Smooth muscle cell of the brain vasculature (primary cell): ENCODE measurements around the gene RUSC1.
"Not testable (repeated sequence)": the region's sequence is repeated elsewhere in the genome, so short reads cannot be mapped to it uniquely, and the experiment has no call there.

Source experiments
- DNase-seq: peaks from one replicate; pipeline ENCODE4 v3.0.0-alpha.2; 2012; ENCODE audit warnings: low read depth, low spot score

The RUSC1 gene, protein sequence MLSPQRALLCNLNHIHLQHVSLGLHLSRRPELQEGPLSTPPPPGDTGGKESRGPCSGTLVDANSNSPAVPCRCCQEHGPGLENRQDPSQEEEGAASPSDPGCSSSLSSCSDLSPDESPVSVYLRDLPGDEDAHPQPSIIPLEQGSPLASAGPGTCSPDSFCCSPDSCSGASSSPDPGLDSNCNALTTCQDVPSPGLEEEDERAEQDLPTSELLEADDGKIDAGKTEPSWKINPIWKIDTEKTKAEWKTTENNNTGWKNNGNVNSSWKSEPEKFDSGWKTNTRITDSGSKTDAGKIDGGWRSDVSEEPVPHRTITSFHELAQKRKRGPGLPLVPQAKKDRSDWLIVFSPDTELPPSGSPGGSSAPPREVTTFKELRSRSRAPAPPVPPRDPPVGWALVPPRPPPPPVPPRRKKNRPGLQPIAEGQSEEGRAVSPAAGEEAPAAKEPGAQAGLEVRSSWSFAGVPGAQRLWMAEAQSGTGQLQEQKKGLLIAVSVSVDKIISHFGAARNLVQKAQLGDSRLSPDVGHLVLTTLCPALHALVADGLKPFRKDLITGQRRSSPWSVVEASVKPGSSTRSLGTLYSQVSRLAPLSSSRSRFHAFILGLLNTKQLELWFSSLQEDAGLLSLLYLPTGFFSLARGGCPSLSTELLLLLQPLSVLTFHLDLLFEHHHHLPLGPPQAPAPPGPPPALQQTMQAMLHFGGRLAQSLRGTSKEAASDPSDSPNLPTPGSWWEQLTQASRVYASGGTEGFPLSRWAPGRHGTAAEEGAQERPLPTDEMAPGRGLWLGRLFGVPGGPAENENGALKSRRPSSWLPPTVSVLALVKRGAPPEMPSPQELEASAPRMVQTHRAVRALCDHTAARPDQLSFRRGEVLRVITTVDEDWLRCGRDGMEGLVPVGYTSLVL

DNA sequence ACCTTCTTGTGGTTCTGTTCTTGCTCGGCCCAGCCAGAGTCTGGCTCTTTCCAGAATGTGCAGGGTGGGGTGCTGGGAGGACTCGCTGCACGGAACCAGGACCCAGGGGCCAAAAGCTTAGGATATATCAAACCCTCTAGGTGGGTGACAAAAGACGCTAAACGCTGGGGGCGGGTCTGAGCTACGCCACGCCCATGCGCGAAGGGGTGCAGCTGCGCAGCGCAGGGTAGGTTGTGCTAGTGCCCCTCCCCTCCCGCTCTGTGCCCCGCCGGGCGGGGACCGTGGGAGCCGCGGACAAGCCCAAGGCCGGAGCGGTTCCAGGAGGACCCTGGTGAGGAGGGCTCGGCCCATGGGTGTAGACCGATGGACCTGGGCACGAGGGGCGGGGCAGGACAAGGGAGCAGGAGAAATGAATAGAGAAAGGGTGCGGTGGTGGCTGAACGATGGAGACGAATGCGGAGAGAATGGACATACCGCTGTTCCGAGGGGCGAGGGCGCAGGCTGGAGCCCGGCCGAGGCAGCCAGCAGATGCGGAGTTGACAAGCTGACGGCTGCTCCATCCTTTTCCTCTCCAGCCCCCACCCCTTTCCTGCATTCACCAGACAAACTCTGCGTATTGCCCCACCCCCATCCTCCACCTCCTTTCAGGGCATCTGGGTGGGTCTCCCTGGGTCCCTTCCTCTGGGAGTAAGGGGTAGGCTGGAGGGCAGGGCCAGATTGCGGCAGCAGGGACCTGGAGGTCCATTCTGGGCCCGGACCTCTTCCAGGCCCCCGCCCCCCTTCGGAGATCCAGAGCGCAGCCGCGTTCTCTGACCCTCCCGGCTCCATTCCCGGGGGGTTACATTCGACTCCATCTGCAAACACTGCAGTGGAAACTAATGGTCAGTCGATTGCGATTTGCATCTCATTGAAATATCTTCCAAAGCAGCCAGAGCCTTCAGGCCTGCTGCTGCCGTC lies at the start of gene RUSC1:
Gene RUSC1 (plus strand): TSS at position 234 of the 957 bp plus-strand sequence. CDS start 880 bp downstream, outside the sequence.
- DNase-seq = no peak

DNA sequence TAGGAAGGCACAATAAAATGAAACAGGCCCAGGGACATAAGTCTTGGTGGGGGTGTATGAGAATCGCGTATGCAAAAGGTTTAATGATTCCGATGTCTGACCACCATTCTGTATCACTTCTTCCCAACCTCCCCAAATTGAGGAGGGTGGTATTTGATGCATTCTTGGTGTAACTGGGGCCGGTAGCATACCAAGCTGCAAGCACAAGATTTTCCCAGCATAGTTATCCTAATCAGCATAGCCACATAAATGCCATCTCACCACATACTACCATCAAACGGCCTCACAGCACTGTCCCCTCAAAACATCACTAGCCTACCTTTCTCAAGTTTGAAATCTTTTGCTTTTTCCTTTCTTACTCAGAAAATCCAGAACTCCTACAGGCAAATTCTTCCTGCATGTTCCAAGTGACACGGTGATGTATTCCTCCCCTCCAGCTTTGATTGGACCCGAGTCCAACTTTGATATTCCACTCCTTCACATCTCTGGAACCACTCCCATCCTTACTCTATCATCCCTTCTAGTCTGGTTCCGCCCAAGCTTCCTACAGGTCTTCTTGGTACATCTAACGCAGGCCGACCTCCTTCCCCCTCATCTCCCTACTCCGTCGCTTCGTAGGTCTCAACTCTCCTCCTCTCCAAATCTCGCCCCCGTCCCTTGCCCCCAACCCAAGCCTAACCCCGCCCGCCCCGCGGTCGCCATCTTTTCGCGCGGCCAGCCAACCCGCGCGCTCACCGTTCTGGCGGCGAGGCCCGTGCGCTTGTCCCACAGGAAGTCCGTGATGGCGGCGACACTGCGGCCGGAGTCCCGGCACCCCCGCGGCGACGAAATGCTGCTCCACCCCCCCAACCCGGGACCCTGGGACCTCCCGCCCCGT lies 48.0 kb upstream of the RUSC1 start:
- no peak for DNase-seq

DNA sequence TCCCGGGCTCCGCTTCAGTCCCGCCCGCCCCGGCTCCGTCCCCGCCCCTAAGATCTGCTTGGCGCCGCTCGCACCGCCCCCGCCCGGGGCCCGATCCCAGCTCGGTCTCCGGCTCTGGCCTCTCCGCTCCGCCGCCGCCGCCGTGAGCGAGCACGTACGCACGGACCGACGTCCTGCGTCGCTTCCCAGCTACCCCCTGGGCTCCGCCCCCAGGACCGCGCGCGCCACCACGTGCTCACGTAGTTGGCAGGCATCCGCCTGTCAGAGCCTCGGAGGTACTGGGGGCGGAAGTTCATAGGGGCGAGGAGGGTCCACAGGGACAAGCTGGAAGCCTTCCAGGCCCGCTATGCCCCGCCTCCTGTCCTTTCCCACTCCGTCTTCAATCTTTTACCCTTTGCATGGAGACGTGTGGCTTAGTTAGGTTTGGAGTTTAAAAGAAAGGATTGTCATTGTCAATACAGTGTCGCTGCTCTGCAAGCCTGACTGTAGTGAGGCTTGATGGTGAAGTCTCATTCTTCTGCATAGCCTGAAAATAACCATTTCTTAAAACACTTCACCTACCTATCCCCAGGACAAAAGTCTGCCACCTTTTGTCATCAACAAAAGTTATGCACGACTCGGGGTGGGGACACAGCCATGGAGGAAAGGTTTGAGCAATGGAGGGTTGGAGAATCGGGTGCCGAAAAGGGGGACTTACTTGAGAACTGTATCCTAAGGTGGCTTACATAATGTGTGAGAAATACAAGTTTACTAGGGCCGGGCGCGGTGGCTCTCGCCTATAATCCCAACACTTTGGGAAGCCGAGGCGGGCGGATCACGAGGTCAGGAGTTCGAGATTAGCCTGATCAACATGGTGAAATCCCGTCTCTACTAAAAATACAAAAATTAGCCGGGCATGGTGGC lies 47.1 kb upstream of the RUSC1 start, which contains the start of gene CLK2:
Gene CLK2 (minus strand): TSS at position 162 of the 903 bp plus-strand sequence. CDS start 2,527 bp downstream, outside the sequence.
- peak; percentile 81 for DNase-seq

DNA sequence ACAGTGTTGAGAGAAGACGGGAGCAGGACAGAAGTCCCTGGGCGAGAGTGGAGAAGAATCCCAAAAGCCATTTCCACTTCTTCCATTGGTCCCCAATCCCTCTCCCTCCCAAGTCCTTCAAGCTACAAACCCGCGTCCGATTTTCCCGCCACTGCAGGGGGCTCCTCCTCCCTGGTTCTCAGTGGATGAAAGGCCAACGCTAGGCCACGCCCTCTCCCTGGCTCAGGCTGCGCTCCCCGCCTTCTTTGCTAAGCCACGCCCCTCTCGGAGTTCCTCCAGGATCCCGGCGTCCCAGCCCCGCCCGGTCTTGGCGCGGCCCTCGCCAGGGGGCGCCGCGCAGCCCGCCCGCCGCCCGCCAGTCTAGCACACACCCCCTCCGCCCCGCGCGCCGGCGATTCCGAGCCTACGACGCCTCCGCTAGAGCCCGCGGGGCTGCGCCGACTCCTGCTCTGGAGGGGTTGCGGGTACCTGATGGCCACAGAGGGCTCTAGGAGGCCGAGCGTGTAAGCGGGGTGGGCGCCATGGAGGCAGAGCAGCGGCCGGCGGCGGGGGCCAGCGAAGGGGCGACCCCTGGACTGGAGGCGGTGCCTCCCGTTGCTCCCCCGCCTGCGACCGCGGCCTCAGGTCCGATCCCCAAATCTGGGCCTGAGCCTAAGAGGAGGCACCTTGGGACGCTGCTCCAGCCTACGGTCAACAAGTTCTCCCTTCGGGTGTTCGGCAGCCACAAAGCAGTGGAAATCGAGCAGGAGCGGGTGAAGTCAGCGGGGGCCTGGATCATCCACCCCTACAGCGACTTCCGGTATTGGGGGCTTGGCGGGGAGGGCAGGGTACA lies 43.4 kb upstream of the RUSC1 start, which contains the start of gene HCN3:
Gene HCN3 (plus strand): TSS at position 394 of the 832 bp plus-strand sequence. CDS start 128 bp downstream, at position 522.
- peak; percentile 90 for DNase-seq

DNA sequence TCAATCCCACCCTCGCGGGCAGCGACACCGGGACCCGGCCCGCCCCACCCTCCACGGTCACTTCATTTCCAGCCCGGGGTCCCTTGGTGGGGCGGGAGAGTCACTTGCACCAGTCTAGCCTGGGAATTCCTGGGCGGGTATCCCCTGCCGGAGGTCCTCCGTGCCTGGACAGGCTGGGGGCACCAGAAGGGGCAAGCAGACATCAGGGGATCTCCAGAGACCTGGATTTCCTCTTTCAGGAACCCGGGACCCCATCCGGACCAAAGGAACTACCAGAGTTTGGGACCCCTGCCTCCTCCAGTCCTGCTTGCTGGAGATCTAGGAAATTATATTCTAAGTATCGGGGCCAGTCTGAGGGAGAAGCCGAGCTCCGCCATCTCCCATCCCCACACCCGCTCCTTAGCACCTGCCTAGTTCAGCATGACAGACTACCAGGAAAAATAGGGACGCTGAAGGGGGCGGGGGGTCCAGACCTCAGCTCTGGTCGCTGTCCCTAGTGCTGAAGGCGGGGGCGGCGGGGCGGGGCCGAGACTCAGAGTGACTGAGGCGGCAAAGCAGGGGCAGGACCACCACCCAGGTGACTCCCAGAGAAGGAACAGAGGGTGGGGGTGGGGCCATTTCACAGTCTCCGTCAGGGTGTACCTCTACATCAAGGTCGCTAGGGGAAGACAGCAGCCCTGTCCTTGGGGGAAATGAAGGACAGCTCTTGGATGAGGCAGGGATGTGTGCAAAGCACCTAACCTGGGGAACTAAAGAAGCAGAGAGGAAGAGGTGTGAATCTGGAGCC lies 42.6 kb upstream of the RUSC1 start:
- no peak for DNase-seq

DNA sequence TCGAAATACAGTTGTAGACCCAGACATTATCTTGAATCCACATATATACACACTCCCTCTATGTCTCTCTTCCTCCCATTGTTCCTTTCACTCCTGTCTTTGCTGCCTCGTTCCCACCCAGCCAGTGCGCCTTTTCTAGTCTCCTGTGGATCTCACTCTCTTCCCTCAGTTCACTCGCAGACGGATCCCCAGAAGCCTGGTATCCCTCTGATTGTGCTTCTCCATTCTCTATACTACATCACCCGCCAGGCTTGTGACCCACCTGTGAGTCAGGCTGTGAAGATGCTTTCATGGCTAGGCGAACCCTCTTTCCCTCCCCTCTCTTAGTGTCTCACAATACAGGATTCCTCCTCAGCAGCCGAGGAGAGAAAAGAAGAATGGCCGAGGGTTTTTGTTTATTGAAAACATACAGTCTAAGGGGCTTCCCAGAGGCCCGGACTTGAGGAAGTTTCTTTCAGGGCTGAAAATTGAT lies 42.0 kb upstream of the RUSC1 start:
- no peak for DNase-seq

DNA sequence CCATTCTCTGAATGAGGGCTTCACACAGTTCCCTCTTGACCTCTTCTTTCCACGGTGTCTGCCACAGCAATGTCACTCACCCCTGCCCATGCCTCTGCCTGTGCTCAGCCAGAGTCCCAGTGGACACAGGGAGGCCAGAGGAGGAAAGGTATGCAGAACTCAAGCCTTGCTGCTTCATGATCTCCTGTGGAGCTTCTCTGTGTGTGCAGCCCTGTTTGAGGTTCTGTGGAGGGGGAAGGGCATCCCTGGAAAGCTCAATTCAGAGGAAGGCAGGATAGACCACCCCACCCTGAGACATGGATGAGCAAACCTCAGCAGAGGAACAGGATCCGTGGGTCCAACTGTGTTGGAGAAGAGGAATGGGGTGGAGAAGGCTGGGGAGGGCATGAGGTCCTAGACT lies 41.4 kb upstream of the RUSC1 start:
- DNase-seq = no peak

DNA sequence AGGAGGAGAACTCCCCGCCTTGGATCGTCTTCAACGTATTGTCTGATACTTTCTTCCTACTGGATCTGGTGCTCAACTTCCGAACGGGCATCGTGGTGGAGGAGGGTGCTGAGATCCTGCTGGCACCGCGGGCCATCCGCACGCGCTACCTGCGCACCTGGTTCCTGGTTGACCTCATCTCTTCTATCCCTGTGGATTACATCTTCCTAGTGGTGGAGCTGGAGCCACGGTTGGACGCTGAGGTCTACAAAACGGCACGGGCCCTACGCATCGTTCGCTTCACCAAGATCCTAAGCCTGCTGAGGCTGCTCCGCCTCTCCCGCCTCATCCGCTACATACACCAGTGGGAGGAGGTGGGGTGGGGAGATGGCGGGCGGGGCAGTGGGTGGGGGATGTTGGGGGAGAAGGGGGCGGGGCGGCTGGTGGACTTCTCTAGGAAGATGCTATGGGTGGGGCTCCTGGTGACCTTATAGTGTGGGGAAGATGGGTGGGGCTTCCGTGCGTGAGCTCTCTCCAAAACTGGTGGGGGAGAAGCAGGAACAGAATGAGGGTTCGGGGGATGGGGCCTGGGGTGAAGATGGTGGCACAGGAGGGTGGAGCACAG lies 38.1 kb upstream of the RUSC1 start:
- DNase-seq = no peak

DNA sequence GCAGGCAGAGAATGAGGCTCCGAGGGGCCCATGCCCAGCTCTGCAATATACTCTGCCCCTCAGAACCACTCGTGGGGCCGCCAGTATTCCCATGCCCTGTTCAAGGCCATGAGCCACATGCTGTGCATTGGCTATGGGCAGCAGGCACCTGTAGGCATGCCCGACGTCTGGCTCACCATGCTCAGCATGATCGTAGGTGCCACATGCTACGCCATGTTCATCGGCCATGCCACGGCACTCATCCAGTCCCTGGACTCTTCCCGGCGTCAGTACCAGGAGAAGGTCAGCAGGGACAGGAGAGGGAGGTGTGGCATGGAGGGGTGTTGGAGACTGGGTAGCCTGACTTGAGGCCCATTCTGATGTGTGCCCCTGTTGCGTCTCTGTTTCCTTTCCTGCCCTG lies 36.2 kb upstream of the RUSC1 start:
- no peak for DNase-seq

DNA sequence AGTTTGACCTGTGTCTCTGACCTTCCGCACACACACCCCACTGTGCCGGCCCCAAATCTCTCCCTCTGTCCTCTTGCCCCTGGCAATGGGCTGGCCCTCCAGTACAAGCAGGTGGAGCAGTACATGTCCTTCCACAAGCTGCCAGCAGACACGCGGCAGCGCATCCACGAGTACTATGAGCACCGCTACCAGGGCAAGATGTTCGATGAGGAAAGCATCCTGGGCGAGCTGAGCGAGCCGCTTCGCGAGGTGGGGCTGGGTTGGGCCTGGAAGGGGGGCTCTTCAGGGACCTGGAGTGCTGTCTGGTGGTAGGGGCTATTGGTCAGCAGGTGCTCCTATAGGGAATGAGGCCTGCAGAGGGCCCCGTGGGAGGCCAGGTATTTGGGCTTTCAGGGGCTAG lies 35.6 kb upstream of the RUSC1 start:
- DNase-seq = no peak

DNA sequence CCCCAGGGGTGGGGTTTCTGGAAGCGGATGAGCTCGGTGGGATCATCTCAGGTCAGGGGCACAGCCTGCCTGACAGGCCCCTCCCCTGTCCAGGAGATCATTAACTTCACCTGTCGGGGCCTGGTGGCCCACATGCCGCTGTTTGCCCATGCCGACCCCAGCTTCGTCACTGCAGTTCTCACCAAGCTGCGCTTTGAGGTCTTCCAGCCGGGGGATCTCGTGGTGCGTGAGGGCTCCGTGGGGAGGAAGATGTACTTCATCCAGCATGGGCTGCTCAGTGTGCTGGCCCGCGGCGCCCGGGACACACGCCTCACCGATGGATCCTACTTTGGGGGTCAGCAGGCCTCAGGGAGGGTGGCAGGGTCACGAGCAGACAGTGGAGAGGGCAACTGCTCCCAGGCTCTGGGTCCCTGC lies 35.1 kb upstream of the RUSC1 start:
- DNase-seq = no peak

DNA sequence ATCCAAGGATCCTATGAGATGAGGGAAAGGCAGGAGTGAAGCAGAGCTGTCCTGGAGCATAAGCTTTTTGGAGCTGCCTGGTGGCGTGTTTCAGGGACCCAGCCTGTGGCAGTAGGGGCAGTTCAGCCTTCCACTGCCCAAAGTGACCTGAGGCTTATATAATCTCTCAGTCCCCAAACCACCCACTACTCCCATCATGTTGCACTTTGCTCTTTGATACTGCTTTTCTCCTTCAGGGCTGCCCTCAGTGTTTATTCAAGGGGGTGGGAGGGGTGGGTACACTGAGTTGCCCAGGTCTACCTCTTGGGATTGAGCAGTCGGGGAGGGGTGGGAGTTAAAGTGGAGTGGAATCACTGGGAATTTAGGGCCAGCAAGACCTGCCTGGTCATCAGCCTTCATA lies 34.1 kb upstream of the RUSC1 start:
- no peak for DNase-seq

DNA sequence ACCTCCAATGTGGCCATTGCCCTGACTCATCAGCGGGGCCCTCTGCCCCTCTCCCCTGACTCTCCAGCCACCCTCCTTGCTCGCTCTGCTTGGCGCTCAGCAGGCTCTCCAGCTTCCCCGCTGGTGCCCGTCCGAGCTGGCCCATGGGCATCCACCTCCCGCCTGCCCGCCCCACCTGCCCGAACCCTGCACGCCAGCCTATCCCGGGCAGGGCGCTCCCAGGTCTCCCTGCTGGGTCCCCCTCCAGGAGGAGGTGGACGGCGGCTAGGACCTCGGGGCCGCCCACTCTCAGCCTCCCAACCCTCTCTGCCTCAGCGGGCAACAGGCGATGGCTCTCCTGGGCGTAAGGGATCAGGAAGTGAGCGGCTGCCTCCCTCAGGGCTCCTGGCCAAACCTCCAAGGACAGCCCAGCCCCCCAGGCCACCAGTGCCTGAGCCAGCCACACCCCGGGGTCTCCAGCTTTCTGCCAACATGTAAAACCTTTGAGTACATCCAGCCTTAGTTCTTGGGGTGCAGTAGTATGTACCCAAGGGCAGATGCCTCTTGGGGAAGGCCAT lies 32.6 kb upstream of the RUSC1 start:
- DNase-seq = no peak

DNA sequence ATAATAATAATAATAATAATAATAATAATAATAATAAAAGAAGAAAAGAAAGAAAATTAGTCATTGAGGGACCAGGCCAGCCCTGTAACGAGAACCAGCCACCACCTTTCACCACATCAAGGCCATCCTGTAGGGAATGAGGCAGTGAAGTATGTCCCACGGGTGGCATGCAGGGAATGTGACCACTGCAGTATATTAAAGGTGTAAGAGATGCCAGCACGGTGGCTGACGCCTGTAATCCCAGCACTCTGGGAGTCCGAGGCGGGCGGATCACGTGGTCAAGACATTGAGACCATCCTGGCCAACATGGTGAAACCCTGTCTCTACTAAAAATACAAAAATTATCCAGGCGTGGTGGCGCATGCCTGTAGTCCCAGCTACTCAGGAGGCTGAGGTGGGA lies 29.7 kb upstream of the RUSC1 start:
- not testable (repeated sequence) for DNase-seq

DNA sequence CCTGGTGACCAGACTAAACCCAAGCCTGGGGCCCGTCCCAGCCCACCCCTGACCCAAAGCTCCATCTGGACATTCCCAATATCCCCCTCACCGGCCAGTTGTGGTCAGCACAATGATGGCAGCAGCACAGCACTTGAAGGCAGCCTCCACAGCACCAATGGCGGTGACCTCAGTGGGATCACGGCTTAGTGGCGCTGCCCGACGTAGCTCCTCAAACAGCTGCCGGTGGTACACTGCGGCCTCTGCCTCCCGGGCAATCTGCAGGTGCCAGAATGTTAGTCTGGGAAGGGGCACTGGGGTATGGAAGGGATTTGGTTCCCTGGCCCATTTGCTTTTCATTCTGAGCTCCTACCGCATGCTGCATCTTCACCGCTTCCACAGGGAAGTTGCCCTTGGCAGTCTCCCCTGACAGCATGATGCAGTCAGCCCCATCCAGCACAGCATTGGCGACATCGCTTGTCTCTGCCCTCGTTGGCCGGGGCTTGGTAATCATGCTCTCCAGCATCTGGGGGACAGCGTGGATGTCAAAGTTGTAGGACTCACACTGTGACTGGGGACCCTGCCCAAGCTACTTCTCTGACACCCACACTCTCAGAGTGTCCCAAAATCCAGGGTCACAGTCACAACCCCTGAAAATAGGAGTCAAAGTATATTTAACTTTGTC lies 27.5 kb upstream of the RUSC1 start:
- no peak for DNase-seq
